Measurements from ENCODE around the gene CEACAM1.
"Not testable (repeated sequence)": the region's sequence is repeated elsewhere in the genome, so short reads cannot be mapped to it uniquely, and the experiment has no call there.

CEACAM1 gene

GRCh38 chr19:42472402-42473147 lies 55.7 kb downstream of the CEACAM1 start:
- no peak for DNase-seq

DNA sequence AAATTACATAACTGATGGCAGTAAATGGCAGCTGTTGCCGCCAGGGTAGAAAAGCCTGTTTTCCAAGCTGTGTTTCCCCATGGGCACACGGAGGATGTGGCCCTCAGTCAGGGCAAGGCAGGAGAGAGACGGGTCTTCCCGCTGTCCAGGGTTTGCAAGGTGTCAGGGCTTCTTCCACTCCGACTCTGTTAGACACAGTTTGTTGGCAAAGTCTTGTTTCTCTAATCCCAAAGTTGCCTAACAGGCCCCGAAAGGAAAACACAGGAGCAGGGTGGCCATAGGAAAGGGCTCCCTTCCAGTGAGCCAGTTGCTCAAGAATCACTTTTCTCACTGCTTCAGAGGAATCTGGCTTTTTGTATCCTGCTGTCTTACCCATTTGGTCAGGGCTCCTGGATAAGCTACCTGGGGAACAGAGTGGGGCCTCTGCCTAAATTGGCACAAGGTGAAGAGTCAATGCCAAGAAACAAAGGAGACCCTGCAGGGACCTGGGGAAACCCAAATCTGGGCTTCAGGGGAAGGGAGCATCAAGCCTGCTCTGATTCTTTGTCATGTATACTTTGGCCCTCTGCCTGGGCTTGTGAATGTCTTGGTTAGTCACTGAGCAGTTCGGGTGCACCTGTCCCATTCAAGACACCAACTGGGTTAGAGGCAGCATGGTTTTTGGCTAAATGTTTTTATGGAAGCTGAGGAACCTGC lies 56.6 kb downstream of the CEACAM1 start:
- DNase-seq: no peak

DNA sequence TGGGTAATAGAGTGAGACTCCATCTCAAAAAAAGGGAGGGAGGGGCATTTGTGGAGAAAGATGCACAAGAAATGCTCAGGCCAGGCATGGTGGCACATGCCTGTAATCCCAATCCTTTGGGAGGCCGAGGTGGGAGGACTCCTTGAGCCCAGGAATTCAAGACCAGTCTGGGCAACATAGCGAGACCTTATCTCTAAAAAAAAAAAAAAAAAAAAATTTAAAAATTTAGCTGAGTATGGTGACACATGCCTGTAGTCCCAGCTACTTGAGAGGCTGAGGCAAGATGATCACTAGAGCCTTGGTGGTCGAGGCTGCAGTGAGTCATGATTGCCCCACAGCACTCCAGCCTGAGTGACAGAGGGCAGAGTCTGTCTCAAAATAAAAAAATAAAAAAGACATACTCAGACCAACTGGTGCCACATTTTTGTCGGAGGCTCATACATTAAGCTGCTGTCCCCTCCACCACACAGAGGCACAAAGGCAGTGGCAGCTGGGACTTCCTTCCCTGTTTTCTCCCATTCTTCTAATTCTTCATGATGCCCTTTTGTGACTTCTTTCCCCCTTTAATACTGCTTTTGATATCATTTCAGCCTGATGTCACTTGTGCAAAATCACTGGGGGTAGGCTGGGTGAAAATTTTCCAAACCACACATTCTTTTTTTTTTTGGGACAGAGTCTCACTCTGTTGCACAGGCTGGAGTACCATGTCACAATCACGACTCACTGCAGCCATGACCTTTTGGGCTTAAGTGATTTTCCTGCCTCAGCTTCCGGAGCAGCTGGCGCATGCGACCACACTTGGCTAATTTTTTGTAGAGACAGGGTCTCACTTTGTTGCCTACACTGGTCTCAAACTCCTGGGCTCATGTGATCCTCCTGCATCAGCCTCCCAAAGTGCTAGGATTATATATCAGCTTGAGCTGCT lies 58.7 kb downstream of the CEACAM1 start:
- no peak for DNase-seq

DNA sequence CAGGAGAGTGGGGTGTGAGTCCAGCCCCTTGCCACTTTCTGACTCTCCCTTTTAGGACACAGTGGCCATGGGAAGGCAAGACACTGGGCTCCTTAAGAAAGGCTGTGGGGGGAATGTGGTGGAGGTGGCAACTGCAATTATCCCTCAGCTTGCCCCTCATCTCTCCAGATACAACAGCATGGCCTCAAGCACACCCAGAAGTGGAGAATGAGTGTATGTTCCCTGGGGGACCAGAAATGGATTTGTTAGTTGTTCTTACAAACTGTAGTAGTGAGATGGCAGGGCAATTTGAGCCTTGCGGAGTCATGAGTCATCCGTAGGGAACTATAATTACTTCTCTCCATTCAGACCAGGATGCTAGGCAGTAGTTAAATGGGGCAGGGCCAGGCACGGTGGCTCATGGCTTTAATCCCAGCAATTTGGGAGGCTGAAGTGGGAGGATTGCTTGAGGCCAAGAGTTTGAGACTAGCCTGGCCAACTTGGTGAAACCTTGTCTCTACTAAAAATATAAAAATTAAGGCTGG lies 59.9 kb downstream of the CEACAM1 start:
- DNase-seq: no peak

GRCh38 chr19:42467183-42467760 lies 61.0 kb downstream of the CEACAM1 start:
- no peak for DNase-seq

DNA sequence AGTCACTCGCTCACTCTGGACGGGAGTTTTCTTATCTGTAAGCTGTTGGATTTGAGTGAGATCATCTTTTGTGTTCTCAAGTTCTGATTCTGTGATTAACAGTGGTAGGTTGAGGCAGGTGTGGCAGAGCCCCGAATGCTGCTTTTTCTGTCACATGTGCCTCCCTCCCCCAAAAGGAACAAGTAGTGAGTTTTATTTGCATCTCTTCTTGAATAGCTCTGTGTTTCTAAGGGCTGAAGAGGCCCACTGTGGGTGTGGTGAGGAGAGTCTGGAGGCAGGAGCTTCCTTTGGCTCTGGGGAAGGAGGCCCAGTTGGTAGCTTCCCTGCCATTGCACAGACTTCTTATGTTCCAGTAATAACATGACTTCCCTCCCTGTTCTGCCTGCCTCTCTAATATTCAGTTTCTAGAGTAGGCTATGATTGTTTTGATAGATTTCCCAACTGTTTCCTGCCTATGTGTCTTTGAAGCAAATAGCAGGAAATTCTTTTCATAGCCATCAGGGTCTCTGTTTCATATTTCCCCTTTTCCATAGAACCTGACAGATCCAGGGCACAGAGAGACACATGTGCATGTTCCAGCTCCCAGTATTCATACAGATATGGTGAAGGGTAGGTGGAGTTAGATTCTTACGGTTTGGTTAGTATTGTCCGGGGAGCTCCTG lies 61.6 kb downstream of the CEACAM1 start:
- DNase-seq: no peak

- no peak for DNase-seq
These were observed 62.4 kb downstream of the CEACAM1 start for GRCh38 chr19:42465827-42466280.

DNA sequence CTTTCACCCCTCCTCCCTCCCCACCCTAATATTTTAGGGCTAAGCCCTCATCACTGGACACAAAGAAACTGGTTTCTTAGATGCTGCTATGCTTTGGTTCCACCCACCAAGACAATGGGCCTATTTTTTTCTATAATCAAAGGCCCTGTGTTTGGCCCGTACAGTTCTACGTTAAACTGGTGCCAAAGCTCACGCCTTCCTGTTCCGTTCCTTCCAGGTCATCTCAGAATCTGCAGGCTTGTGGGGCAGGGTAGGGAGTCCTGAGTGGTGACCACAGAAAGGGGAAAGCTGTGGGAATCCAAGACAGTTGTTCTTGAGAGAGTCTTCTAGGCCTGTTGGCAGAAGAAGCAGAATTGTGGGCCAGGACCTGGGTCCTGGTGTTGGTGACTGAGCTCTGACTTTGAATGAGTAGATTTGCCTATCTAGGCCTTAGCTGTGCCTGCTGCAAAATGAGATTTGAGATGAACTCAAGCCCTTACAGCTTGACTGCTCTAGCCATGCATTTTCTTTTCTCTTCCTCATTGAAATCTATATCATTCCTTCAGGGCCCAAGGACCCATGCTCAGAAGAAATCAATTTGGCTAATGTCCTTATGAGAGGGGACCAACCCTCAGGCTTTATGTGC lies 66.5 kb downstream of the CEACAM1 start:
- no peak for DNase-seq

GRCh38 chr19:42461231-42461630 lies 67.0 kb downstream of the CEACAM1 start:
- DNase-seq: not testable (repeated sequence)

DNA sequence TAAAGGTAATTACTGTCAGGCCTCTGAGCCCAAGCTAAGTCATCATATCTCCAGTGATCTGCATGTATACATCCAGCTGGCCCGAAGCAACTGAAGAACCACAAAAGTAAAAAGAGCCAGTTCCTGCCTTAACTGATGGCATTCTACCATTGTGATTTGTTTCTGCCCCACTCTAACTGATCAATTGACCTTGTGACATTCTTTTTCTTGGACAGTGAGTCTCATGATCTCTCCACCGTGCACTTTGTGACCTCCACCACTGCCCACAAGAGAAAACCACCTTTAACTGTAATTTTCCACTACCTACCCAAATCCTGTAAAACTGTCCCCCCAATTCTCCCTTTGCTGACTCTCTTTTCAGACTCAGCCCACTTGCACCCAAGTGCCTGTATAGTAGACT lies 68.4 kb downstream of the CEACAM1 start:
- no peak for DNase-seq
